ENCODE measurements around the gene GNGT2. TPM values are rescaled to one million over a fixed set of nuclear protein-coding genes. Genes with fewer than 3 reads are reported as not detected.

Gene GNGT2
- total RNA-seq, 1 experiment from 2014 or later, result 9.4 TPM

GRCh38 chr17:49225554-49226236 is 15.3 kb upstream of the GNGT2 start:
- no peak overlapping the region for H3K27ac ChIP-seq
- intact Hi-C loops (cut with micrococcal nuclease; ENCODE audit: unreplicated experiment), result loop anchor here (5.0 kb wide), 4 partner anchors 33 to 188 kb away; no protein-coding TSS in a partner anchor
- no TSS peak for BruUV-seq (replicated peaks)
- no peaks in the 10 kb centered on the region for H3K9me3 ChIP-seq (ENCODE audit: insufficient read depth, low read depth)
- no peak overlapping the region for H3K4me2 ChIP-seq
- no peak overlapping the region for H2AFZ ChIP-seq
- H3K36me3 ChIP-seq (ENCODE audit: low read depth), result no peaks in the 10 kb centered on the region
- no peaks in the 10 kb centered on the region for H3K79me2 ChIP-seq (ENCODE audit: low read depth)
- H3K27me3 ChIP-seq (ENCODE audit: insufficient read depth, low read depth), result peaks cover 25% of the 10 kb centered on the region; the same call in 1 of the 2 replicates
- ChIA-PET POLR2A (ENCODE audit: unreplicated experiment) (interaction anchor here (0.9 kb wide), 1 partner anchor 464 kb away, joined by 6 read pairs; no protein-coding TSS in a partner anchor), CTCF (no interaction called here)
- peaks cover 13% of the 10 kb centered on the region for H3K4me1 ChIP-seq (replicated peaks; ENCODE audit: insufficient read depth)
- no peaks in the 10 kb centered on the region for H3K9me2 ChIP-seq (ENCODE audit: insufficient read depth)
- no peak overlapping the region for H3K4me3 ChIP-seq
- H4K20me1 ChIP-seq (ENCODE audit: insufficient read depth), result no peaks in the 10 kb centered on the region
- TF ChIP-seq, protein P1, sequence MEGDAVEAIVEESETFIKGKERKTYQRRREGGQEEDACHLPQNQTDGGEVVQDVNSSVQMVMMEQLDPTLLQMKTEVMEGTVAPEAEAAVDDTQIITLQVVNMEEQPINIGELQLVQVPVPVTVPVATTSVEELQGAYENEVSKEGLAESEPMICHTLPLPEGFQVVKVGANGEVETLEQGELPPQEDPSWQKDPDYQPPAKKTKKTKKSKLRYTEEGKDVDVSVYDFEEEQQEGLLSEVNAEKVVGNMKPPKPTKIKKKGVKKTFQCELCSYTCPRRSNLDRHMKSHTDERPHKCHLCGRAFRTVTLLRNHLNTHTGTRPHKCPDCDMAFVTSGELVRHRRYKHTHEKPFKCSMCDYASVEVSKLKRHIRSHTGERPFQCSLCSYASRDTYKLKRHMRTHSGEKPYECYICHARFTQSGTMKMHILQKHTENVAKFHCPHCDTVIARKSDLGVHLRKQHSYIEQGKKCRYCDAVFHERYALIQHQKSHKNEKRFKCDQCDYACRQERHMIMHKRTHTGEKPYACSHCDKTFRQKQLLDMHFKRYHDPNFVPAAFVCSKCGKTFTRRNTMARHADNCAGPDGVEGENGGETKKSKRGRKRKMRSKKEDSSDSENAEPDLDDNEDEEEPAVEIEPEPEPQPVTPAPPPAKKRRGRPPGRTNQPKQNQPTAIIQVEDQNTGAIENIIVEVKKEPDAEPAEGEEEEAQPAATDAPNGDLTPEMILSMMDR (conservative IDR thresholded peaks at IDR 0.05), result no peak
- TF ChIP-seq EZH2 (IDR thresholded peaks at IDR 0.05; ENCODE audit: low read depth), result no peak
- no peak for DNase-seq
- H3F3A ChIP-seq (ENCODE audit: insufficient read depth, low read depth), result no peaks in the 10 kb centered on the region

DNA sequence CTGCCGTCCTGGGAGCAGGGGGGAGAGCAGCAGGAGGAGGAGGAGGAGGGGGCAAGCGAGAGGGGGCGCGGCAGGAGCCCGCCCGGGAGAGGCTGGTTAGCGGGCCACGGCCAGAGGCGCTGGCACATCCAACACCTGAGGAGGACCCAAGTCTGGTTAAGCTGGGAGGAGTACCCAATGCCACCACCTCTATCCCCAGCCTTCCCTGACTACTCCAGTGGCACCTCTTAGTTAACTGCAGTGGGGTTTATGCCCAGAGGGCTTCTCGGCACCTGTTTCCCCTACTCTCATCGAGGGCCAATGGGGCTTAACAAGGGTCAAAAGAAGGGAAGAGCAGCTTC is 14.6 kb upstream of the GNGT2 start:
- Histone ChIP-seq H3K4me3 (no peak overlapping the region), H2AFZ (no peak overlapping the region), H3K9me3 (ENCODE audit: insufficient read depth, low read depth) (no peaks in the 10 kb centered on the region), H3K4me2 (no peak overlapping the region), H4K20me1 (ENCODE audit: insufficient read depth) (no peaks in the 10 kb centered on the region), H3K27ac (no peak overlapping the region), H3K4me1 (replicated peaks; ENCODE audit: insufficient read depth) (peaks cover 13% of the 10 kb centered on the region), H3K36me3 (ENCODE audit: low read depth) (no peaks in the 10 kb centered on the region), H3K79me2 (ENCODE audit: low read depth) (no peaks in the 10 kb centered on the region), H3F3A (ENCODE audit: insufficient read depth, low read depth) (no peaks in the 10 kb centered on the region), H3K9me2 (ENCODE audit: insufficient read depth) (no peaks in the 10 kb centered on the region), H3K27me3 (ENCODE audit: insufficient read depth, low read depth) (peaks cover 25% of the 10 kb centered on the region; the same call in 1 of the 2 replicates)
- no peak for DNase-seq
- no TSS peak for BruUV-seq (replicated peaks)
- ChIA-PET POLR2A (ENCODE audit: unreplicated experiment) (no interaction called here), CTCF (no interaction called here)
- no peak for TF ChIP-seq EZH2 (IDR thresholded peaks at IDR 0.05; ENCODE audit: low read depth)
- TF ChIP-seq, protein P1 (conservative IDR thresholded peaks at IDR 0.05), result no peak
- intact Hi-C loops (cut with micrococcal nuclease; ENCODE audit: unreplicated experiment), result loop anchor here (5.0 kb wide), 4 partner anchors 33 to 188 kb away; no protein-coding TSS in a partner anchor

GRCh38 chr17:49224198-49224996 is 14.0 kb upstream of the GNGT2 start:
- no peaks in the 10 kb centered on the region for H3K9me2 ChIP-seq (ENCODE audit: insufficient read depth)
- no peaks in the 10 kb centered on the region for H3K9me3 ChIP-seq (ENCODE audit: insufficient read depth, low read depth)
- no peak overlapping the region for H2AFZ ChIP-seq
- no peaks in the 10 kb centered on the region for H3F3A ChIP-seq (ENCODE audit: insufficient read depth, low read depth)
- BruUV-seq (replicated peaks), result no TSS peak
- CTCF ChIA-PET, result interaction anchor here (0.5 to 0.8 kb wide), 3 partner anchors 15 to 66 kb away, joined by 3 read pairs; no protein-coding TSS in a partner anchor
- H3K27ac ChIP-seq, result no peak overlapping the region
- no peaks in the 10 kb centered on the region for H3K36me3 ChIP-seq (ENCODE audit: low read depth)
- intact Hi-C loops (cut with micrococcal nuclease; ENCODE audit: unreplicated experiment), result no loop called here
- no peak overlapping the region for H3K4me3 ChIP-seq
- peaks cover 19% of the 10 kb centered on the region; the same call in 1 of the 2 replicates for H3K27me3 ChIP-seq (ENCODE audit: insufficient read depth, low read depth)
- peak overlapping the region; percentile 62 for H3K4me2 ChIP-seq
- POLR2A ChIA-PET (ENCODE audit: unreplicated experiment), result no interaction called here
- no peaks in the 10 kb centered on the region for H3K79me2 ChIP-seq (ENCODE audit: low read depth)
- peak in 1 of 2 experiments; percentile 20 for DNase-seq
- TF ChIP-seq, protein P1 (conservative IDR thresholded peaks at IDR 0.05), result no peak
- TF ChIP-seq EZH2 (IDR thresholded peaks at IDR 0.05; ENCODE audit: low read depth), result no peak
- peaks cover 12% of the 10 kb centered on the region for H3K4me1 ChIP-seq (replicated peaks; ENCODE audit: insufficient read depth)
- H4K20me1 ChIP-seq (ENCODE audit: insufficient read depth), result no peaks in the 10 kb centered on the region

Measured in PC-9 (cell line).